SK-N-SH (cell line): ENCODE measurements around the gene ZCCHC8. TPM values are rescaled to one million over a fixed set of nuclear protein-coding genes. Genes with fewer than 3 reads are reported as not detected.

Source experiments
- CTCF ChIA-PET: fragments of 300-600, 350-600 bp; formaldehyde crosslinking; extraction: SDS; loops from one replicate; lab custom pipeline; 2021; lab: Yijun Ruan, JAX
- POLR2A ChIA-PET: fragments of 350-600 bp; sonication (Branson Sonifier 250); formaldehyde crosslinking; extraction: SDS; loops from one replicate; lab custom pipeline; 2020; ENCODE audit warnings: antibody characterized with exemption, inconsistent platforms; lab: Yijun Ruan, JAX
- DNase-seq: peaks from one replicate; pipeline ENCODE4 v3.0.0; 2012
- H2AFZ ChIP-seq: fragments of 200-600 bp; sonication (generic); 2 replicates; pipeline ENCODE4 v1.8.1; 2016; ENCODE audit warnings: antibody characterized with exemption, mild to moderate bottlenecking, low read depth
- H3F3A ChIP-seq: fragments of 200-600 bp; sonication (generic); replicated peaks from 2 replicates; pipeline ENCODE3; 2016; ENCODE audit warnings: antibody characterized with exemption, mild to moderate bottlenecking; ENCODE audit not compliant: insufficient read depth
- H3K27ac ChIP-seq, 2 experiments: fragments of 200-500 bp in 1 of 2; fragments of 200-600 bp in 1 of 2; sonication (Bioruptor generic) in 1 of 2; sonication (generic), shearing (Covaris generic) in 1 of 2; 2 replicates each; pipeline versions ENCODE4 v1.5.1 to v1.6.1; 2014 to 2016; ENCODE audit warnings: low read depth in 2 of 2, inconsistent platforms in 1 of 2, low read length in 1 of 2, mild to moderate bottlenecking in 1 of 2, mixed read lengths in 1 of 2
- H3K27me3 ChIP-seq: fragments of 200-600 bp; sonication (generic), shearing (Covaris generic); 2 replicates; pipeline ENCODE4 v1.6.1; 2016; ENCODE audit warnings: mixed run types; ENCODE audit not compliant: insufficient read depth
- H3K36me3 ChIP-seq, 2 experiments: fragments of 200-500 bp in 1 of 2; fragments of 200-600 bp in 1 of 2; sonication (Bioruptor generic) in 1 of 2; sonication (generic) in 1 of 2; replicated peaks in 1 of 2; 2 replicates each; pipeline versions ENCODE3 to v1.5.1; 2014 to 2016; ENCODE audit warnings: low read length in 1 of 2, mild to moderate bottlenecking in 1 of 2; ENCODE audit not compliant: insufficient read depth in 2 of 2, control insufficient read depth in 1 of 2
- H3K4me1 ChIP-seq, 2 experiments: fragments of 200-500 bp in 1 of 2; fragments of 200-600 bp in 1 of 2; sonication (Bioruptor generic) in 1 of 2; sonication (generic), shearing (Covaris generic) in 1 of 2; 2 replicates each; pipeline versions ENCODE4 v1.5.1 to v1.6.1; 2014 to 2016; ENCODE audit warnings: low read depth in 1 of 2, low read length in 1 of 2, mixed run types in 1 of 2; ENCODE audit not compliant: insufficient read depth in 2 of 2, control insufficient read depth in 1 of 2
- H3K4me2 ChIP-seq: fragments of 200-600 bp; sonication (generic), shearing (Covaris generic); 2 replicates; pipeline ENCODE4 v1.6.1; 2017; ENCODE audit warnings: mixed run types
- H3K4me3 ChIP-seq, 2 experiments: fragments of 200-500 bp in 1 of 2; fragments of 200-600 bp in 1 of 2; sonication (Bioruptor generic) in 1 of 2; sonication (generic), shearing (Covaris generic) in 1 of 2; 2 replicates each; pipeline versions ENCODE4 v1.5.1 to v1.8.1; 2014 to 2016; ENCODE audit warnings: low read depth in 2 of 2, inconsistent platforms in 1 of 2, low read length in 1 of 2, mild to moderate bottlenecking in 1 of 2, mixed read lengths in 1 of 2, moderate library complexity in 1 of 2
- H3K79me2 ChIP-seq: fragments of 200-600 bp; sonication (generic); 2 replicates; pipeline ENCODE4 v1.8.1; 2017; ENCODE audit warnings: mild to moderate bottlenecking; ENCODE audit not compliant: insufficient read depth
- H3K9ac ChIP-seq: fragments of 200-600 bp; sonication (generic); 2 replicates; pipeline ENCODE4 v1.6.1; 2017; ENCODE audit warnings: mixed run types
- H3K9me2 ChIP-seq: fragments of 200-600 bp; sonication (generic); 2 replicates; pipeline ENCODE4 v1.6.1; 2017; ENCODE audit warnings: mixed run types
- H3K9me3 ChIP-seq: fragments of 200-600 bp; sonication (generic); 2 replicates; pipeline ENCODE4 v1.6.1; 2017; ENCODE audit warnings: mixed run types, mild to moderate bottlenecking, moderate library complexity
- H4K20me1 ChIP-seq: fragments of 200-600 bp; sonication (generic); 2 replicates; pipeline ENCODE4 v1.6.1; 2017; ENCODE audit warnings: mild to moderate bottlenecking, mixed run types; ENCODE audit not compliant: insufficient read depth
- JUND ChIP-seq: IDR thresholded peaks from 2 replicates; pipeline ENCODE4 v1.4.0; 2012
- NFIC ChIP-seq: IDR thresholded peaks from 2 replicates; pipeline ENCODE4 v1.4.0; 2012; ENCODE audit warnings: borderline replicate concordance
- POLR2AphosphoS5 ChIP-seq: IDR thresholded peaks from 2 replicates; pipeline ENCODE4 v1.6.1; 2012; ENCODE audit warnings: low read depth, low read length
- RAD21 ChIP-seq: IDR thresholded peaks from 2 replicates; pipeline ENCODE4 v1.6.1; 2012; ENCODE audit warnings: mild to moderate bottlenecking, low read length
- RFX5 ChIP-seq: IDR thresholded peaks from 2 replicates; pipeline ENCODE4 v1.6.1; 2012; ENCODE audit warnings: mild to moderate bottlenecking, improper control_type of control experiment, low read length
- SMC3 ChIP-seq: IDR thresholded peaks from 2 replicates; pipeline ENCODE4 v1.6.1; 2012; ENCODE audit warnings: low read depth, low read length, improper control_type of control experiment
- YY1 ChIP-seq: IDR thresholded peaks from 2 replicates; pipeline ENCODE4 v1.4.0; 2012; ENCODE audit warnings: low read depth, mild to moderate bottlenecking
- WGBS: methylation state at CpG from one replicate; pipeline ENCODE4 v1.1.6; 2017; ENCODE audit warnings: low lambda C conversion rate; 5-methylcytosine and 5-hydroxymethylcytosine counted together
- polyA plus RNA-seq, 3 experiments: library from polyadenylated mRNA; depleted of rRNA; stranded (reverse); fragments of >200 nt; gene quantifications; 2 replicates each; pipeline ENCODE4 v1.2.3, GENCODE V29; 2012
- TF ChIP-seq, protein P1 (sequence below): IDR thresholded peaks from 2 replicates; pipeline ENCODE4 v1.6.1; 2012; ENCODE audit warnings: mild to moderate bottlenecking, low read depth, low read length, moderate library complexity
- TF ChIP-seq, protein P2 (sequence below): IDR thresholded peaks from 2 replicates; pipeline ENCODE4 v1.4.0; 2012; ENCODE audit warnings: low read depth

The ZCCHC8 gene
- polyA plus RNA-seq, 1 of the 3 experiments (the other 2 are of a cell fraction), result 11.3 TPM

DNA sequence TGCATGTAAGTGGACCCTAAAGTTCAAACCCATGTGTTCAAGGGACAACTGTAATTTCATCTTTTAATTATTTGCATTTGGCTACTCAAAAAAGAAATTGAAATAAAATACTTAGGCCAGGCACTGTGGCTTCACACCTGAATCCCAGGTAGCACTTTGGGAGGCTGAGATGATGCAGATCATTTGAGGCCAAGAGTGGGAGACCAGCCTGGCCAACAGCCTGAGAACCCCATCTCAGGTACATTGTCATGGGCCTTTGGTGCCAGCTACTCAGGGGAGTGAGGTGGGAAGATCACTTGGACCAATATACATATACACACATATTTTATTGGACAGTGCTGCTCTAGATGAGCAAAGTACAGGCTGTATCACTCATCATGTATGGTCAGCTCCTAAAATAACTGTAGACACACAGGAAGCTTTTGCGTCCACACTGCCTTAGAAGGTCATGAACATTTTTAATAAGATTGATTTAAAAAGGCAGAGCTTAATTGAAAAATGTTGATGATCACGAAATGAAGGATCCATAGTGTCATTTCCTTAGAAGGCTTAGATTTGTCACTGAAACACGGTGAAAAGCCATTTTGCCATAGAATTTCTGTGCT, 2.5 kb upstream of the ZCCHC8 start:
- Histone ChIP-seq H3K9me2 (no peaks in the 10 kb centered on the region), H3K4me3 (no peak overlapping the region), H3K4me2 (no peak overlapping the region), H3K36me3 (peaks cover 42 to 52% of the 10 kb centered on the region in 2 experiments), H3K27ac (peak overlapping the region in 1 of 2 experiments; percentile 21; a peak in 1 of 4 replicates), H3F3A (peaks cover 69% of the 10 kb centered on the region), H4K20me1 (peaks cover 2% of the 10 kb centered on the region; the same call in 1 of the 2 replicates), H3K79me2 (peaks cover 34% of the 10 kb centered on the region), H2AFZ (no peak overlapping the region), H3K4me1 (peaks cover 0 to 7% of the 10 kb centered on the region in 2 experiments; a peak in 2 of 4 replicates), H3K9me3 (no peaks in the 10 kb centered on the region), H3K9ac (no peak overlapping the region), H3K27me3 (no peaks in the 10 kb centered on the region)
- WGBS, result 97% methylated on average over 3 of the region's 3 CpGs
- TF ChIP-seq, protein P1, sequence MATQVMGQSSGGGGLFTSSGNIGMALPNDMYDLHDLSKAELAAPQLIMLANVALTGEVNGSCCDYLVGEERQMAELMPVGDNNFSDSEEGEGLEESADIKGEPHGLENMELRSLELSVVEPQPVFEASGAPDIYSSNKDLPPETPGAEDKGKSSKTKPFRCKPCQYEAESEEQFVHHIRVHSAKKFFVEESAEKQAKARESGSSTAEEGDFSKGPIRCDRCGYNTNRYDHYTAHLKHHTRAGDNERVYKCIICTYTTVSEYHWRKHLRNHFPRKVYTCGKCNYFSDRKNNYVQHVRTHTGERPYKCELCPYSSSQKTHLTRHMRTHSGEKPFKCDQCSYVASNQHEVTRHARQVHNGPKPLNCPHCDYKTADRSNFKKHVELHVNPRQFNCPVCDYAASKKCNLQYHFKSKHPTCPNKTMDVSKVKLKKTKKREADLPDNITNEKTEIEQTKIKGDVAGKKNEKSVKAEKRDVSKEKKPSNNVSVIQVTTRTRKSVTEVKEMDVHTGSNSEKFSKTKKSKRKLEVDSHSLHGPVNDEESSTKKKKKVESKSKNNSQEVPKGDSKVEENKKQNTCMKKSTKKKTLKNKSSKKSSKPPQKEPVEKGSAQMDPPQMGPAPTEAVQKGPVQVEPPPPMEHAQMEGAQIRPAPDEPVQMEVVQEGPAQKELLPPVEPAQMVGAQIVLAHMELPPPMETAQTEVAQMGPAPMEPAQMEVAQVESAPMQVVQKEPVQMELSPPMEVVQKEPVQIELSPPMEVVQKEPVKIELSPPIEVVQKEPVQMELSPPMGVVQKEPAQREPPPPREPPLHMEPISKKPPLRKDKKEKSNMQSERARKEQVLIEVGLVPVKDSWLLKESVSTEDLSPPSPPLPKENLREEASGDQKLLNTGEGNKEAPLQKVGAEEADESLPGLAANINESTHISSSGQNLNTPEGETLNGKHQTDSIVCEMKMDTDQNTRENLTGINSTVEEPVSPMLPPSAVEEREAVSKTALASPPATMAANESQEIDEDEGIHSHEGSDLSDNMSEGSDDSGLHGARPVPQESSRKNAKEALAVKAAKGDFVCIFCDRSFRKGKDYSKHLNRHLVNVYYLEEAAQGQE, result no peak
- no peak for TF ChIP-seq NFIC
- TF ChIP-seq, protein P2, sequence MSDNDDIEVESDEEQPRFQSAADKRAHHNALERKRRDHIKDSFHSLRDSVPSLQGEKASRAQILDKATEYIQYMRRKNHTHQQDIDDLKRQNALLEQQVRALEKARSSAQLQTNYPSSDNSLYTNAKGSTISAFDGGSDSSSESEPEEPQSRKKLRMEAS, result no peak
- TF ChIP-seq POLR2AphosphoS5, result peak; percentile 56; the same call in 1 of the 2 replicates
- TF ChIP-seq SMC3, result no peak
- CTCF ChIA-PET, result interaction anchor here (0.9 to 1.0 kb wide), 2 partner anchors 9 to 97 kb away, joined by 3 read pairs; no protein-coding TSS in a partner anchor
- POLR2A ChIA-PET, result interaction anchor here (1.4 kb wide), 1 partner anchor 24 kb away, joined by 4 read pairs; the partner anchor contains the start of genes KNTC1 and RSRC2
- DNase-seq, result no peak

DNA sequence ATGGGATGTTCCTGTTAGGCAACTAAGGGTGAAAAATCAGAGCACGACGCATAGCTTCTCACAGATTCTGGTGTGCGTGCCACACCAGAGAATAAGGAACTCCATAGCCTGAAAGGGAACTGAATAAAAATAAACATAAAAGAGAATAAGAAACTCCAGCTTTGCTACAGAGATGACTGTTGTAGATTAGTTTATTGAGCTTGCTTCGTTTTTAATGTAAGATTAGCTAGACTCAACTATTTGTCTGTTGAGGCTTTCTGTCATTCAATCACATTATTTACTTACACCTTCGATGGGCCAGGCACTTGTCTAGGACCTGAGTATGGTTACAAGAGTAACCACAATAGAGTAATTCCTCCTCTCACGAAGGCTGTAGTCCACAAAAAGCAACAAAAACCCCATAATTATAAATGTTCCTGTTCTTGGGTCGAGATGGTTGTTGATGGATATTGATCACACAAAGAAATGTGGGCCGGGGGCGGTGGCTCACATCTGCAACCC, 807 bp upstream of the ZCCHC8 start:
- H3F3A ChIP-seq, result peaks cover 53% of the 10 kb centered on the region
- no peaks in the 10 kb centered on the region for H3K27me3 ChIP-seq
- TF ChIP-seq, protein P1, result no peak
- no peak for TF ChIP-seq YY1
- TF ChIP-seq JUND, result no peak
- no peak for TF ChIP-seq RFX5
- TF ChIP-seq POLR2AphosphoS5, result no peak
- TF ChIP-seq RAD21, result no peak
- peak overlapping the region; percentile 87; the same call in 1 of the 2 replicates for H2AFZ ChIP-seq
- H3K27ac ChIP-seq, result peak overlapping the region; percentile 71 to 99
- CTCF ChIA-PET, result interaction anchor here (0.8 to 5.8 kb wide), 6 partner anchors 10 to 102 kb away, joined by 3 to 40 read pairs (median 6); no protein-coding TSS in a partner anchor
- no peak for DNase-seq
- peaks cover 25 to 47% of the 10 kb centered on the region in 2 experiments for H3K36me3 ChIP-seq
- POLR2A ChIA-PET, result interaction anchor here (0.6 to 2.0 kb wide), 7 partner anchors 9 to 731 kb away, joined by 3 to 22 read pairs (median 3); partner anchors contain the start of genes KNTC1 and RSRC2
- no peaks in the 10 kb centered on the region for H4K20me1 ChIP-seq
- no peaks in the 10 kb centered on the region for H3K9me3 ChIP-seq
- no peaks in the 10 kb centered on the region for H3K9me2 ChIP-seq
- H3K4me1 ChIP-seq, result peaks cover 0 to 11% of the 10 kb centered on the region in 2 experiments; a peak in 2 of 4 replicates
- H3K79me2 ChIP-seq, result peaks cover 37% of the 10 kb centered on the region
- H3K4me3 ChIP-seq, result peak overlapping the region; percentile 63 to 88; a peak in 1 of 4 replicates
- WGBS, result 95% methylated on average over 9 of the region's 9 CpGs
- H3K9ac ChIP-seq, result peak overlapping the region; percentile 99; the same call in 1 of the 2 replicates
- peak overlapping the region; percentile 95 for H3K4me2 ChIP-seq
